GM19351 (cell line): Measurements from ENCODE around the gene ABO.
"Not testable (repeated sequence)": the region's sequence is repeated elsewhere in the genome, so short reads cannot be mapped to it uniquely, and the experiment has no call there.

ENCODE experiments used
- ATAC-seq: cut with Tn5 transposase; IDR thresholded peaks from one replicate; pipeline ENCODE4 v1.9.1; 2021; ENCODE audit warnings: mild to moderate bottlenecking, moderate library complexity; ENCODE audit not compliant: unreplicated experiment

Gene ABO

DNA sequence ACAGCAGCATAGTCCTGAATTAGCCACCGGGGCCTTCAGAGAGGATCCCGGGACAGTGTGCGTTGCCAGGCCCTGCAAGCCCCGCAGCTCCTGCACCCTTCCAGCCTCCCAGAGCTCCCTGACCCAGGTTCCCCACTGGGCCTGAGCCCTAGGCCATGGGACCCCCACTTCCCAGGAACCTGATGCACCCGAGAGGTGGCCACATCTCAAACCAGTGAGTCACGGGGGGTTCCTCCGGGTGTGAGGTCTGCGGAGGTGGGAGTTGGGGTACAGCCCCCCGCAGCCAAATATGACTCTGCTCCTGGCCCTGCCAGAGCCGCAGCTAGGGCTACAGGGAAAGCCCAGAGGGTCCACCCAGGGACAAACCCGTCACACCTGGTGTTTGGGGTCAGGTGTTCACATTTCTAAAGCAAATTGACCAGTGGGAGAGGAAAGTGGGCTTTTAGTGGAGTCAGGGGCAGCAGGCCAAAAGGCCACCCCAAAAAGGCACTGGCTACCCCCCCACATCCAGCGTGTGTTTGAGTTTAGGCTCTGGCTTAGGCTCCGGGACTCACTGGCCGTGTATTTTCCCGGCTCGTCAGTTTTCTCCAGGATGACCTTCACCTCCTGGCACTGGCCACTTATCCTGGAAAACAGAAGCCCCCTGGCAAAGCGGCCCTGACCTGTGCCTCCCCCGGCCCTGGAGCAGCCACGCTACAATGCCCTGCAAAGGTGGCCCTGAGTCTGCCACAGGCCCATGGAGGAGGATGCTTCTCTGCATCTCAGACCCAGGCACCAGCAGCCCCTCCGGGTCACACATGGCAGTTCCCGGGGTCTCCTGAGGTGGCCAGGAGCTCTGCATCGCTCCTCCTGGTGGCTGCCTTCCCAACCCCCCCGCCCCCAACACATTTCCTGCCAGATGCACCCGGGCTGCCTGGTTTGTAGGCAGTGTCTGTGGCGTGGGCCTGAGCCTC, 48.5 kb downstream of the ABO start:
- ATAC-seq, result no peak

- ATAC-seq, result no peak
Observed at GRCh38 chr9:133225171-133226011, 49.6 kb downstream of the ABO start.

- ATAC-seq, result no peak
Observed at GRCh38 chr9:133224762-133225161, 50.2 kb downstream of the ABO start.

DNA sequence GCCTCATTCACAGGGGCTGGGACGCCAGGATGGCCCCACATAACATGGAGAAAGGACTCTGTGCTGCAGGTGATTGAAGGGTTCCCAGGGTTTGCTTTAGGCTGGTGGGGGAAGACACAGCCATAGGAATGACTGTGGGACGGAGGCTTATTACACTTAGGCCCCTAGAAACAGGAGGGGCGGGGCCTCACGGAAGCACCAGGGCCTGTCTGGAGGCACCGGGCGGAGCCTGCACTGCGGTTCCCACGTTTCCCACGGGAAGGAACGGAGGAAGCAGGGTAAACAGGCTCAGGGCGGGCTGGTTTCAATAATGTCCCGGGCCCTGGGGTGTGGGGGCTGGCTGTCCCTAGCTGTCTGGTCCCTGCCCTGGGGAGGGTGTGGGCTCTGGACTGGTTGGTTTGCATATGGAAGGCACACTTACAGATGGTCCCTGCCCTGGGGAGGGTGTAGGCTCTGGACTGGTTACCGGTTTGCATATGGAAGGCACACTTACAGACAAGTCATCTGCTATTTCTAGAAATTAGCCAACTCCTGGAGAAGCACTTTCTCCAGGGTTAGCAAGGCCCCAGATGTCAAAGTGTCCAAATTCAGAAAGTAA, 51.7 kb downstream of the ABO start:
- ATAC-seq, result not testable (repeated sequence)

DNA sequence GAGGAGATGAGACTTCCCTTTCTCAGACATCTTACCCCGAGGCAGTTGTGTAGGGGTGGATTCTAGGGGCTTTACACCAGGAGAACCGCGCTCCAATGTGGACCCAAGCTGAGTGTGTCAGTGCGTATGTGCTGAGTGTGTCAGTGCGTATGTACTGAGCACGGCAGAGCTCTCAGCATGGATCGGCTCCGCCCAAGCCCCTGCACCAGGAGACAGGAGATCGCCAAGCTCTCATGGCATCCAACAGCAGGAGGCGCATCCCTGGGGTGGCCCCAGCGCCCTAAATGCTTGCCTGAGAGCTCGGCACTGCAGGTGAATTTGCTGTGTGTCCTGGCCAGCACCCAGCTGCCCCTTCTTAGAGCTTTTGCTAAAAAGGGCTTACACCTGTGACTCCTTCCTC, 53.0 kb downstream of the ABO start:
- not testable (repeated sequence) for ATAC-seq

DNA sequence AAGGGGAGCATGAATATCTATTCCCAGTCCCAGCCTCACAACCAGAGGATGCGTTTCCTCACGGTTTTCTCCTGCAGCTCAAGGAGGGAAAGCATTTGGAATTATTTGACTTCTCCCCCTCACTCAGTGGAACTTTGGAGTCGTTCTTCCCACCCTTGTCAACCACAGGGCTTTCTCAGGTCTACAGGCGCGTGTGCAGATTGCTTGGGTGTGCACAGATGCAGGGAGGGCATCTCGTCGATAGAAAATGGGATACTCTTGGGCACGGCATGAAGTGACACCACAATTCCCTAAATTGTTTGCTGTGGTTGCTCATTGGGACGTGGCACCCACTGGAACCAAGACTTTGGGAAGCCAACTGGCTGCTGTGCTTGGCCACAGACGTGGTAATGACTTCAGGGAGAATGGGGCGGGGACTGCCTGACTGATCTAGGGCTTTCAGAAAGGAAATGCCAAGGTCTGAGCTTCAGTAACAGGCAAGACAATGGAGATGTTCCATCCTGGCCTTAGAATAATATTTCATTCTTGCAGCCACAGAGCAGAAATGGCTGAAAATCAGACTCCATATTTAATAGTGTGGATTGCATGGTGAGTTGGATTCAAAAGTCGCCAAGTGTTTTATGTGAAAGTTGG, 53.7 kb downstream of the ABO start:
- ATAC-seq, result no peak

GRCh38 chr9:133218049-133218975, 56.7 kb downstream of the ABO start:
- not testable (repeated sequence) for ATAC-seq

DNA sequence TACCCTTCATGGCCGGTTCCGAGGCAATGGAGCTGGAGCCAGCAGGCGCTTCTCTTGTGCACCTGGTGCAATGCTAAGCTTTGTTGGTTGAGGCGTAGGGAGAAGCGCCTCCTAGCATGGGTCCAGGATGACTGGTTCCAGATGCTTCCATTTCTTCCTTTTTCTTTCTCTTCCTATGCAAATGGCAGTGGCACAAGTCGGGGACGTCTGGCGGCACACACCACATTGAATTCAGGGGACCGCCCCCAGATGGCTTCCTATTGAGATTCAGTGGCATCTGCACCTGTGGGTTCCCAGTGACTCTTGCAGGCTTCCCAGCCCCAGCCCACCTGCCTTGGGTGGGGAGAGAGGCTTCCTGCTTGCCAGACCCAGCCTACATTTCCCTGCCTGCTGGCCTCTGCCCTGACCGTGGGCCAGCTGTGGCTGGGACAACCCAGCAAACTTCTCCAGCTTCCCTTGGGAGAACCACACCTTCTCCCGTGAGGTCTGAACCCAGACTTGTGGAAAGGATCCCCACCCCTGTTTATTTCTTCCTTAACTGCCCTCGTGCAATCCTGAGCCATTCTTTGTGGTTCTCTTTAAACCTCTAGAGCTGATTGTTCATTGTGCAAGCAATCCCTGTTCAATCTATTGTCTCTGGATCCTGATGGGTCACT, 57.5 kb downstream of the ABO start:
- ATAC-seq, result not testable (repeated sequence)

GRCh38 chr9:133214276-133214675, 60.7 kb downstream of the ABO start:
- ATAC-seq, result not testable (repeated sequence)

- no peak for ATAC-seq
Observed at GRCh38 chr9:133210609-133211008, 64.4 kb downstream of the ABO start.

GRCh38 chr9:133210202-133210532, 64.8 kb downstream of the ABO start:
- no peak for ATAC-seq

GRCh38 chr9:133209327-133210201, 65.4 kb downstream of the ABO start:
- not testable (repeated sequence) for ATAC-seq

DNA sequence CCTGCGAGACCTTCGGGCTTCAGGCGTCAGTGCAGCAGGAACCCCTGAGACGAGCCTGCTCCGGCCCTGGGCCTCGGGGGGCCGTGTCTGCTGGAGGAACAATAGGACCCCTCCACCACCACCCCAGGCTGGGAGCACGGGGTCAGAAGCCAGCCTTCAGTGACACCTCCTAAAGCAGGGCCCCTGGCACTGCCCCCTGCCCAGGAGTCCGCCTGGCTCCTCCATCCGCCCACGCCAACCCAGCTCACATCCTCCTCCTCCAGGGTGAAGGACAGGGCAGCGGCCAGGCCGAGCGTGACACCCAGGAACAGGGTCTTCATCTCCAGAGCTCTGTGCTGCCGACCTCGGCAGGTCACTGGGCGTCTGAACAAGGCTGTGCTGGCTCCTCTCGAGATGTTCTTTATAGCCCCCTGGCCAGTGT, 66.1 kb downstream of the ABO start, which contains the start of gene OBP2B:
TSS of gene OBP2B (minus strand) at position 371 of the 421 bp plus-strand sequence. CDS start at position 320, 51 bp downstream.
- ATAC-seq, result not testable (repeated sequence)

DNA sequence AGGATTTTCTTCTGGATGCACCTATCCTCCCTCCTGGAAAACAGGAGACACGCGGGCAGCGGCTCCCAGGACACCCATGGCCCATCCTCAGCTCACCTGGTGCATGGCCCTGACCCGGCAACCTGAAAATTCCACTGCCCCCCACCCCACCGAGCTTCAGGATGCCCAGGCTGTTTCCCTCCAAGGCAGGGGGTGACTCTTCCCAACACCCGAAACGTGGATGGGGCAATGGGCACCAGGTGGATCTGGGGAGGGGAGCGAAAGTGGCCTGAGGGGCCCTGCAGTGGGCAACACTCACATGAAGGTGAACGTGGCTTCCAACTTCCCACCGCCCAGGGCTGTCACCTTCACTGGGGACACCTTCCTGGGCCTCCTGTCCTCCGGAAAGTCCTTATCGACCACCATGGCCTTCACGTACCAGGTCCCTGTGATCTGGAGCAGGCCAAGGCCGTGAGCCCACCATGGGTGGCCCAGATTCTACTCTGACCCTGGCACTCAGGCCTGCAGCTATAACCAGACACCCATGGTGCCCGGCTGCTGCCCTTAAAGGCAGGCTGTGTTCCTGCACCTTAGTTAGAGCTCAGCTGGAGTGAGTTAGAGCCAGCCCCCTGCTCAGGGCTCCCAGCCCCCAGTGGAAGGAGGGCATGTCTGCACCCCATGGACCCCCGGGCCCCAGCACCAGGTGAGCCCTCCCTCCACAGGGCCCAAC, 66.7 kb downstream of the ABO start:
- not testable (repeated sequence) for ATAC-seq

DNA sequence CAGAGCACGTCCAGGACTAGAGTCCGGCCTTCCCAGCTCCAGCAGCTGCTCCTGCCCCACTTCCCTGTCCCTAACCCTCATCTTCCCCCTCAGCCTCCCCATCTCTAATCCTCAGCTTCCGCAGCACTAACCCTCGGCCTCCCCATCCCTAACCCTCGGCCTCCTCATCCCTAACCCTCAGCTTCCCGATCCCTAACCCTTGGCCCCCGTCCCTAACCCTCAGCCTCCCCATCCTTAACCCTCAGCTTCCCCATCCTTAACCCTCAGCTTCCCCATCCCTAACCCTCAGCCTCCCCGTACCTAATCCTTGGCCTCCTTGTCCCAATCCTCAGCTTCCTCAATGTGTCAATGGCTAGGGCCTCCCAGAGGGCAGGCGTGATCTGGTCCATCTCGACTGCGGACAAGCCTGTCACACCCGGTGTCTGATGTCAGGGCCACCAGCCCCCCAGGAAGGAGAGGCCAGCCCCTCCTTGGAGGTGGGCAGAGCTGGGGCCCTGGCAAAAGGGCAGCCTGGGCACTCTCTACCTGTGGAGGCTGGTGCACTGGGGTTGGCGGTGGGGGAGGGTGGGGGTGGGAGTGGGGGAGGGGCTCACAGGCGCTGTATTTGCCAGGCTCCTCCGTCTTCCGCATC, 67.3 kb downstream of the ABO start:
- ATAC-seq, result no peak

- no peak for ATAC-seq
Observed at GRCh38 chr9:133207021-133207531, 67.9 kb downstream of the ABO start.
